ENCODE data around the gene MEMO1. TPM values are rescaled to one million over a fixed set of nuclear protein-coding genes. Genes with fewer than 3 reads are reported as not detected.

Gene MEMO1
- total and polyA plus RNA-seq, 9 of the 15 experiments (the other 6 are each of a cell fraction or from before 2014, with no cell fraction given), result 22.1 to 87.7 (median 61.2) TPM

GRCh38 chr2:31972059-31972458 is 38.7 kb downstream of the MEMO1 start:
- intact Hi-C loops (cut with micrococcal nuclease), result no loop called here
- Histone ChIP-seq H3K27me3 (ENCODE audit: control insufficient read depth in 2 of 2, insufficient read depth in 2 of 2, low read length in 2 of 2) (no peaks in the 10 kb centered on the region), H3K4me3 (no peak overlapping the region), H3K4me2 (ENCODE audit: insufficient read depth, low read length) (no peak overlapping the region), H3K9me3 (replicated peaks; ENCODE audit: control insufficient read depth, insufficient read depth, low read depth, low read length) (no peaks in the 10 kb centered on the region), H3K79me2 (ENCODE audit: control insufficient read depth, insufficient read depth, low read length) (peaks cover 94% of the 10 kb centered on the region), H2AFZ (ENCODE audit: low read depth, low read length) (no peak overlapping the region), H3K27ac (ENCODE audit: extremely low read depth, low read depth, low read length) (no peak overlapping the region), H4K20me1 (replicated peaks; ENCODE audit: control insufficient read depth, insufficient read depth, low read length) (no peaks in the 10 kb centered on the region; the same call in 1 of the 2 replicates), H3K9me1 (ENCODE audit: control insufficient read depth, insufficient read depth, low read length) (no peaks in the 10 kb centered on the region), H3K36me3 (ENCODE audit: control insufficient read depth, insufficient read depth, low read length) (0 out of 3 replicates have a peak, but pooled peaks cover 3% of the 10 kb centered on the region), H3K9ac (ENCODE audit: insufficient read depth in 1 of 2, low read depth in 2 of 2, low read length in 2 of 2) (no peak overlapping the region), H3K4me1 (replicated peaks in 1 of 2; ENCODE audit: control insufficient read depth in 2 of 2, insufficient read depth in 2 of 2, low read length in 2 of 2) (no peaks in the 10 kb centered on the region)
- no TSS peak for BruUV-seq (replicated peaks)
- DNase-seq (ENCODE audit: extremely low read depth in 1 of 4, low spot score in 3 of 4) (no peak), FAIRE-seq (no peak), ATAC-seq (no peak)
- ChIA-PET POLR2A (no interaction called here), CTCF (ENCODE audit: low intra/inter-chr PET ratio) (no interaction called here)
- WGBS (ENCODE audit: insufficient coverage, low coverage, missing lambda C conversion rate), result 68% methylated on average over 2 of the region's 2 CpGs
- no peak for TF ChIP-seq SAFB (IDR thresholded peaks at IDR 0.05; ENCODE audit: borderline replicate concordance, low read depth, low read length)
- TF ChIP-seq, protein P1, sequence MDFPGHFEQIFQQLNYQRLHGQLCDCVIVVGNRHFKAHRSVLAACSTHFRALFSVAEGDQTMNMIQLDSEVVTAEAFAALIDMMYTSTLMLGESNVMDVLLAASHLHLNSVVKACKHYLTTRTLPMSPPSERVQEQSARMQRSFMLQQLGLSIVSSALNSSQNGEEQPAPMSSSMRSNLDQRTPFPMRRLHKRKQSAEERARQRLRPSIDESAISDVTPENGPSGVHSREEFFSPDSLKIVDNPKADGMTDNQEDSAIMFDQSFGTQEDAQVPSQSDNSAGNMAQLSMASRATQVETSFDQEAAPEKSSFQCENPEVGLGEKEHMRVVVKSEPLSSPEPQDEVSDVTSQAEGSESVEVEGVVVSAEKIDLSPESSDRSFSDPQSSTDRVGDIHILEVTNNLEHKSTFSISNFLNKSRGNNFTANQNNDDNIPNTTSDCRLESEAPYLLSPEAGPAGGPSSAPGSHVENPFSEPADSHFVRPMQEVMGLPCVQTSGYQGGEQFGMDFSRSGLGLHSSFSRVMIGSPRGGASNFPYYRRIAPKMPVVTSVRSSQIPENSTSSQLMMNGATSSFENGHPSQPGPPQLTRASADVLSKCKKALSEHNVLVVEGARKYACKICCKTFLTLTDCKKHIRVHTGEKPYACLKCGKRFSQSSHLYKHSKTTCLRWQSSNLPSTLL (IDR thresholded peaks at IDR 0.05), result no peak
- TF ChIP-seq, protein P2, sequence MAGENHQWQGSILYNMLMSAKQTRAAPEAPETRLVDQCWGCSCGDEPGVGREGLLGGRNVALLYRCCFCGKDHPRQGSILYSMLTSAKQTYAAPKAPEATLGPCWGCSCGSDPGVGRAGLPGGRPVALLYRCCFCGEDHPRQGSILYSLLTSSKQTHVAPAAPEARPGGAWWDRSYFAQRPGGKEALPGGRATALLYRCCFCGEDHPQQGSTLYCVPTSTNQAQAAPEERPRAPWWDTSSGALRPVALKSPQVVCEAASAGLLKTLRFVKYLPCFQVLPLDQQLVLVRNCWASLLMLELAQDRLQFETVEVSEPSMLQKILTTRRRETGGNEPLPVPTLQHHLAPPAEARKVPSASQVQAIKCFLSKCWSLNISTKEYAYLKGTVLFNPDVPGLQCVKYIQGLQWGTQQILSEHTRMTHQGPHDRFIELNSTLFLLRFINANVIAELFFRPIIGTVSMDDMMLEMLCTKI (IDR thresholded peaks at IDR 0.05; ENCODE audit: partially characterized antibody), result no peak
- no peak for TF ChIP-seq HMG20A (CRISPR knock-in tag; conservative IDR thresholded peaks at IDR 0.05)
- no peak for TF ChIP-seq MNT (conservative IDR thresholded peaks at IDR 0.05)
- no peak for TF ChIP-seq ZNF561 (CRISPR knock-in tag; conservative IDR thresholded peaks at IDR 0.05)
- no peak for TF ChIP-seq NEUROD1 (IDR thresholded peaks at IDR 0.05; ENCODE audit: borderline replicate concordance, low read depth, low read length, partially characterized antibody)
- no peak for TF ChIP-seq CREB1 (IDR thresholded peaks at IDR 0.05)
- TF ChIP-seq CREB1 (CRISPR knock-in tag; IDR thresholded peaks at IDR 0.05), result no peak
- TF ChIP-seq ZKSCAN8 (CRISPR knock-in tag; IDR thresholded peaks at IDR 0.05), result no peak
- TF ChIP-seq FOXM1 (IDR thresholded peaks at IDR 0.05; ENCODE audit: low read depth), result no peak
- TF ChIP-seq FOXM1 (CRISPR knock-in tag; IDR thresholded peaks at IDR 0.05; ENCODE audit: low read depth), result no peak
- TF ChIP-seq MAFK (IDR thresholded peaks at IDR 0.05; ENCODE audit: low read length), result no peak
- in situ Hi-C loops (cut with MboI), result no loop called here
